Measurements from ENCODE around the gene PRRC1. TPM values are rescaled to one million over a fixed set of nuclear protein-coding genes. Genes with fewer than 3 reads are reported as not detected.
"Not testable (repeated sequence)": the region's sequence is repeated elsewhere in the genome, so short reads cannot be mapped to it uniquely, and the experiment has no call there.

PRRC1 gene
- total RNA-seq, 1 donor from 2014 or later = 32.3 TPM

DNA sequence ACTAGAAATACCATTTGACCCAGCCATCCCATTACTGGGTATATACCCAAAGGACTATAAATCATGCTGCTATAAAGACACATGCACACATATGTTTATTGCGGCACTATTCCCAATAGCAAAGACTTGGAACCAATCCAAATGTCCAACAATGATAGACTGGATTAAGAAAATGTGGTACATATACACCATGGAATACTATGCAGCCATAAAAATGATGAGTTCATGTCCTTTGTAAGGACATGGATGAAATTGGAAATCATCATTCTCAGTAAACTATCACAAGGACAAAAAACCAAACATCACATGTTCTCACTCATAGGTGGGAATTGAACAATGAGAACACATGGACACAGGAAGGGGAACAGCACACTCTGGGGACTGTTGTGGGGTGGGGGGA lies 27.8 kb downstream of the PRRC1 start:
- not testable (repeated sequence) for DNase-seq (ENCODE audit: low read depth in 2 of 2)

DNA sequence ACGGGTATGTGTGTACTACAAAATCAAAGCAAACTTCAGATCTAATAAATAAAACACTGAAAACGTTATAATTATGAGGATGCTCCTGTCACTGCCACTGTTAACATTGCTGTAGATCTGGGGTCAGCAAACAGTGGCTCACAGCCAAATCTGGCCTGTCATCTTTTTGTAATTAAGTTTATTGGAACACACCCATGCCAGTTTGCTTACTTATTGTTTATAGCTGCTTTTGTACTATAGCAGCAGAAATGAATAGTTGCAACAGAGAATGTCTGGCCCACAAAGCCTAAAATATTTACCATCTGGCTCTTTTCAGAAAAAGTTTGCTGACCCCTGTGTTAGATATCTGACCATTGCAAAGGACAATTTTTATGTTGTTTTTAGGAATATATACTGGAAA lies 32.1 kb downstream of the PRRC1 start:
- no peak for DNase-seq (ENCODE audit: low read depth in 2 of 2)

DNA sequence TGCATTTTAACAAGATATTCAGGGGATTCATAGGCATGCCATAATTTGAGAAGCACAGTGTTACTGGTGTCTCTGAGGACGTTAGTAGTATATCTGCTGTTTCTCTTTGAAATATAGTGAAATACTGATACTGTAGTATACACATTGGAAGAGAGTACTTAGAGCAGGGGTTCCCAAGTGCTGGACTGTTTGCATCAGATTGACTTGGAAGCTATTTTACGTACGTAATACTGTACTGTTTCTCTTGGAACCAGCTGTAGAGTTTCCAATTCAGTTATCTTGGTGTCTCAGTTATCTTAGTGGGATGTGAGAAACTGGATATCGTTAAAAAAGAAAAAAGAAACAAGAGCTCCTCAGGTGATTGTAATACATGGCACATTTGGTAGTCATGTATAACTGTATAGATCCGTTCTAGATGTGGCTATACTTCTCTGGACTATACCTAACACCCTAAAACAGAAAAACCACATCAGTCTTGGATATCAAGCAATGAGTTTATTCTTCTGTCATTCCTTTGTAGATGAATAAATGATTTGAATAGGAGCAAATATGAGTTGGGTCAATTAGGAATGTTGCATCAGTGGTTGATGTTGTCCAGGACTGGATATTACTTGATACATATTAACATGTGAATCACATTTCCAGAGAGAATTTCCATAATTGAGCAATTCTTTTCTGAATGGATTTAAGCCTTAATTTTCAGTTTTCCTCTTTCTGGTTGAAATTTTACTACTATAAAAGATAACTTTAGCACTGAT lies 33.4 kb downstream of the PRRC1 start:
- no peak for DNase-seq (ENCODE audit: low read depth in 2 of 2)

DNA sequence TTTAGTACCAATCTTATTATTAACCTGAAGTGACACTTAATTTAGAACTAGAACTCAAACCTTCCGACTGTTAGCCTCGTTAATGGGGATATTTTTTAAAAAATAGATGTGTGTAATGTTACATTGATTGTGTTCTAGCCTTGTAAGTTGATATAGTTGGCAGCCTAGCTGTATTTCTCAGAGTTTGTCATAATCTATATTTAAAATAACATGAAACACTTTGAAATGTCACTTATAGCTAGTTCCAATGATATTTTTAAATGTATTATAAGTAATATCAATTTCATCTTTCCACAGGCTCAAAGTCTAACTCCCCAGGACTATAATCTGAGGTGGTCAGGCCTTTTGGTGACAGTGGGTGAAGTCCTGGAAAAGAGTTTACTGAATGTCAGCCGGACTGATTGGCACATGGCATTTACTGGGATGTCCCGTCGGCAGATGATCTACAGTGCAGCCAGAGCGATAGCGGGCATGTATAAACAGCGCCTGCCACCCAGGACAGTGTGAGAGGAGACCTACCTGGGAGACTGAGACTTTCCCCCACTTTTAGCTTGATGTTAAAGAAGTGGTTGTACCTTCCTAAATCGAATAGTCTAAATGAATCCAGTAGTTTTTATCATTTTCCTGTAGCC lies 34.1 kb downstream of the PRRC1 start:
- DNase-seq (ENCODE audit: low read depth in 2 of 2) = no peak

DNA sequence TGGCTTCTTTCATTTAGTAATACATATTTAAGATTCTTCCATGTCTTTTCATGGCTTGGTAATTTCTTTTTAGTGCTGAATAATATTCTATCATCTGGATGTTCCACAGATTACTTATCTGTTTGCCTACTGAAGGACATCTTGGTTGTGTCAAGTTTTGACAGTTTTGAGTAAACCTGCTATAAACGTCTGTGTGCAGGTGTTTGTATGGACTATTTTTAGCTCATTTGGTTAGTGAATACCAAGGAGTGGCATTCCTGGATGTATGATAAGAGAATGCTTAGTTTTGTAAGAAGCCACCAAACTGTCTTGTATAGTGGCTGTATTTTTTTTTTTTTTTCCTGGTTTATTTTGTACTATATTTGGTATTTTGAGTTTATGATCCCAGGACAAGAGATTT lies 38.4 kb downstream of the PRRC1 start:
- DNase-seq (ENCODE audit: low read depth in 2 of 2) = no peak

DNA sequence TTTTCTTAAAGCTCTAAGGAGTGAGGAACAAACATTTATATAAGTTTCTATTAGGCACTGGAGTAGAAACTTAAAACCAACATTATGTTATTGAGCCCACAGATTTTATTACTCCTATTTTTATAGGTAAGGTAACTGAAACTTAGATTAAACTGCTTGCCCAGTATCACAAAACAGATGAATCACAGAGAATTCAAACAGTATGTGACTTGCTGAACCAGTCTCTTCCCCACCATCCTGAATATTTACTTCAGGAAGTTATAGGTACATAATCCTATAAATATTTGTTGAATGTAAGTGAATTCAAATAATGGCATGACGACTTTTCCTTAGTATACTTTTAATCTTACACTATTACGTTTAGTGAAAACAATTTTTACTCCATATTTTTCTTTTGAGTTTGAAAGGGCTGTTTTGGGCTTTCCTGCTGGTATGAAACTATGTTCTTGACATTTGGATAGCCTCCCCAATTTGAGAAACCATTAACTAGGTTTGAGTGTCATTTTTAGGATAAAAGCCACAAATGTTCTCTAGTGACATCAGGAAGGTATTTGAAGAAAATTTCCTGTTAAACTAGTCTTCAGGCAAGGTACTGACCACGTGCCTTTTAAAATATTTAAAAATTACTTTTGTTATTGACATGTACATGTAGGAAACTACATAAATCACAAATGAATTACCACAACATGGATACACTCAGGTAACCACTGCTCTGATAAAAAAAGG lies 39.3 kb downstream of the PRRC1 start:
- DNase-seq (ENCODE audit: low read depth in 2 of 2) = no peak

DNA sequence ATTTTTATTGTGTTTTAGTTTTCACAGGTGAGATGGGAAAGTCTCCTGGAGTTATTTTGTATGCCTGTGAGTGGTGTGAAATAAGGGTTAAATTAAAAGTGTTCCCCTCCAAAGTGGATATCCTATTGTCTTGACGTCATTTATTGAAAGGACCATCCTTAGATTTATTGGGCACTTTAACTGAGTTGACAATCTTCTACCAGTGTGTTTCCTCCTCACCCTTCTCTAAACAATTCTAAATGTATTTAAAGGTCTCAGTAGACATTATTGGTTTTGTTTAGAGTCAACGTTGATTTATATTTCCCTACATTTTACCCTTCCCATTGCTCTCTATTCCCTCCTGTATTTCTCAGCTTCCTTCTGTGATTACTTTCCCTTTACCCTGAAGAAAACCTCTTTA lies 40.8 kb downstream of the PRRC1 start:
- DNase-seq (ENCODE audit: low read depth in 2 of 2) = no peak

DNA sequence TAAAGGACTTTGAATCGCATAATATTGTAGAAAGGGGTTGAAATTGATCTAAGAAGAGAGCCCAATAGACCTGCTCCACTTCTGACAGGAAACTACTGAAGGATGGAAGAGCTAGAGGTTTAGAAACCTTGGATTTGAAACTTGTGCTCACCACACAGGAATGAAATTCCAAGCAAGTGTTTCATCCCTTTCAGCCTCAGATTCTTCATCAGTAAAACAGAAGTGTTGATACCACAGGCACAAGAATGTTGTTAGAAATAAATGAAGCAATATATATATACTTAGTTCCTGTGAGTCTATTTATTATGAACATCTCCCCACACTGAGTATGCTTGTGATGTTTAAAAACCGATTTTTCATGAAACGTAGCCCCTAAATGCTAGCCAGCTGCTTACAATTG lies 43.8 kb downstream of the PRRC1 start:
- no peak for DNase-seq (ENCODE audit: low read depth in 2 of 2)

DNA sequence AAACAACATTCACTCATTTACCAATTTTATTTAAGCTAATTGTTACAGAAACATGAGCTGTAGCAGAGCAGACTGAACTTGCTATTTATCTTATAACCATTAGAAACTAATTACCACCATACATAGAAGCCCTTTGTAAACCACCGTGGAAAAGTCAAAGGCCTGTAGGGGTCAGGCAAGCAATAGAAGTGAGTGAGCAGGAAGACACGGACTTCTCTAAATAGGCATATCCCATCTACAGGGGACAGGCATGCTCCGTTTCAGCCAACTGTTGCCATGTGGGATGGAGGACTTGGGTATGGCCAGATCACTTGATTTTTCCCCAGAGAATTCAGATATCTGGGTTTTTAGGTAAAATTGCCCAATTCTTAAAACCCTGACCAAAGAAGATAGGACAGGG lies 44.8 kb downstream of the PRRC1 start:
- peak in 1 of 2 donors; percentile 9 for DNase-seq (ENCODE audit: low read depth in 2 of 2)

DNA sequence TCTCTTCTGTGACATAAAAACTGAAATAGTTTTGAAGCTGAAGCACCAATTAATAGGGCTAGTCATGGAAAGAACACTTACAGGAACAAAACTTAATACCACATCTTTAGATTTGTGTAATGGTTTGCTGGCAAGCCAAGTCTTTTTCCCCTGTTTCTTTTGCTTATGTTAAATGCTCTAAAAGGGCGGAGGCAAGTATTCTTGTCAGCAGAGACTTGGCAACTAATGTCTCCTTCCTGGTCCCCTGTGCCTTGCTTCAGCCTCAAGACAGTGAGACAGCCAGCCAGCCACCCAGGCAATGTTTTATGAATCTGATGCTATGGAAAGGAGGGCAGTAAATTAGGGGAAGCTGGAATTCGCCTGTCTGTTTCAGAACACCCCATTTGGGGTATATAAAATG lies 45.7 kb downstream of the PRRC1 start:
- no peak for DNase-seq (ENCODE audit: low read depth in 2 of 2)

DNA sequence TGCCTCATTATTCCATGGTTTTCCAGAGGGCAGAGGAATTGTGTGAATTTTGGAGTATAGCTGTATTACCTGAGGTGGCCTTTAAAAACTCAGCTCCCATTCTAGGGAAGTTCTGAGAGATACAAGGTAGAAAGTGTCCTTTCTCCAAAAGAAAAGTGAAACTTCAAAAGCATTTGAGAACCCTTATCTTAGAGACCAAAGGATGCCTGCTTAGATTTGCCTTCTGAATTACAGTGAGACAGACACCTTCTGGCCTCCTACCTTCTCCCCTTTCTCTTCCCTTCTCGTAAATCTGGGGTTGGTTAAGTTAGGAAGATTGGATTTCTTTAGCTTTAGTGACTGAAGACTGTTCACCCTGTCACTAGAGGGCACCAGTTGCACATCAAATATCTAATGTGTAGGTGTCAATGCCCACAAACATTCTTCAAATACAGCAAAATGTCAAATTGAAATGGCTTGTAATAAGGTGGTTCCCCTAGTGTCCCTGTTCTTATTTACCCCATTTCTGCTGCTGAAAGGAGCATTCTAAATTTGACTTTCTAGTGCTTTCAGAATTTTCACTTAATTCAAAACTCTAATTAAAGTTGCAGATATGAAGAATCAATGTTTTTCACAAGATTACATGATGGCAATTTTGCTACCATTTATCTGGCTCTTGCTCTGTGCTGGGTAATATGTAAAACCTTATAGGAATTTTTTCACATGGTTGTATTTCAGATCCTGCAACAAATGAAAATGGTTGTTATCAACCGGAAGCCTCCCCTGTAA lies 46.7 kb downstream of the PRRC1 start:
- DNase-seq (ENCODE audit: low read depth in 2 of 2) = peak; percentile 58 to 70

DNA sequence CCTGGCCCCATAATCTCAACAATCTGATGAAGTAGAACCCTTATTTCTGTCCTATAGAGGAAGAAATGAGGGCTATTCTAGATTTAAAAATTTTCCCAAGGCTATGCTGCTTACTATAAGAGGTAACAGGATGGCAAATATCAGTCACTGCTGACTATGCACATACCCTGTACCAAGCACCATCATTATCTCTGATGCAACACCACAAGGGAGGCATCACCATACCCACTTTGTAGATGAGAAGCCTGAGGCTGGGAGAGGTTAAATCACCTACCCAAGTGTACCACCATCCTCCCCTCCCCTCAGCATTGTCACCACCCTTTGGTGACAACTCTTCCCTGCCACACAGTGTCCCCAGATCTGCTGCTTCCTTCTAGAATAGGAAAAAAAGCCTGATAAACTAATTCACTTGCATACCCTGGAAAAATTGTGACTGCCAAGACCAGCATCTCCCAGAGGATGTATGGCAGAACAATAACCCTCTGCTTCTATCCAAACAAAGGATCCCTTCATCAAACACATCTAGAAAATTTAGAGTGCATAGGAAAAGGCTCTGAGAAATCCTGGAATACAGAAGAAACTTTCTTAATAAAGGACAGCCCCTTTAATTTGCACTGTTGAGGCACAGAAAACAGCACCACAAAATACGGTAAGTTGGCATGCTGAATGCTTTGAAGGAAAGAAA lies 48.3 kb downstream of the PRRC1 start:
- DNase-seq (ENCODE audit: low read depth in 2 of 2) = no peak

DNA sequence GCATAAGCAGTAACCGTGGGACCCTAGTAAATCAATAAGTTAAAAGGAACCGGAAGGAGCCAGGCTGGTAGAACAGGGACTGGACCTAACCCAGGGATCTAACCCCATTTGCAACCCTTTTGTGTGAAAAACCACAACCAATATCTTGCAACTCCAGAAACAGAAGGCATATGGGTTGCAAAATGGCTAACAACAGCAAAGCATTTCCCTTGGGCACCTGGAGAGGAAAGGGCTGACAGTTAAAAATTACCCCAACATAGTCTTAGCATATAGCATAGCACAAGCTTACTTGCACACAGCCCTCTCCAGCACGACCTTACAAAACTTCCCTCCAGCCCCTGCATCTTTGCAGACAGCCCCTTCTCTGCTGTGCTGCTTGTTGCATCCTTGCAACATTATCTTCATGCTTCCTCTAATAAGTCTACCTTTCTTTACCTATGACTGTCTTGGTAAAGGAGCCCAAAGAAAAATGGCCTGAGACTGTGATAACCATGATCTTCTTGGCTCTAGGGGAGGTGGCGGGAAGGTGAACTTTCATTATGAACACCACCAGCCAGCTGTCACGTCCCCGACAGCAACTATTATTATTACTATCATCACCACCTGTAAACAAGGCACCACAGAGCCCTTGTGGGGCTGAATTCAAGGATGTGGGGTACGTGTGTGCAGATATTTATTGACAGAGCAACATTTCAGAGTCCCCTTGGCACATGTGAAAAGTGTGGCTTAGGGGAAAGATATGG lies 49.8 kb downstream of the PRRC1 start:
- DNase-seq (ENCODE audit: low read depth in 2 of 2) = no peak

DNA sequence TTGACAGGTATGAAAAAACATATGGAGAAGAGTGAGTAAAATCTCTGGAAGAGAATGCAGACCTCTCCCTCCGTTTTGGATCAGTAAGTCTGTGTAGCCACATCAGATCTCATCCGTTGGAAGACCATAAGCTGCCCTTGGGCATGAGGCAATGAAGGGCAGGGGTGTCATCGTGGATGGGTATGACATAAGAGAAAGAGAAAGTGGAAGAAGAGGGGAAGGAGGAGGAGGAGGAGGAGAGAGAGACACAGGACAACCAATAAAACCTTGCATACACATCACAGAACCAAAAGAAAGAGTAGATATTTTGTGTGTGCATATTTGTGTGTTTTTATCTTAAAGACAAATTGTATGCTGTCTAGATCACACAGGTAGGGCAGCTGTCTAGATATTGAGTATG lies 50.7 kb downstream of the PRRC1 start:
- no peak for DNase-seq (ENCODE audit: low read depth in 2 of 2)

DNA sequence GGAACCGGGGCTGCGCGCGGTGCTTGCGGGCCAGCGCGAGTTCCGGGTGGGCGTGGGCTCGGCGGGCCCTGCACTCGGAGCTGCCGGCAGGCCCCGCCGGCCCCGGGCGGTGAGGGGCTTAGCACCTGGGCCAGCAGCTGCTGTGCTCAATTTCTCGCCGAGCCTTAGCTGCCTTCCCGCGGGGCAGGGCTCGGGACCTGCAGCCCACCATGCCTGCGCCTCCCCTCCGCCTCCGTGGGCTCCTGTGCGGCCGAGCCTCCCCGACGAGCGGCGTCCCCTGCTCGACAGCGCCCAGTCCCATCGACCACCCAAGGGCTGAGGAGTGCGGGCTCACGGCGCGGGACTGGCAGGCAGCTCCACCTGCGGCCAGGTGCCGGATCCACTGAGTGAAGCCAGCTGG lies 52.0 kb downstream of the PRRC1 start:
- DNase-seq (ENCODE audit: low read depth in 2 of 2) = not testable (repeated sequence)

DNA sequence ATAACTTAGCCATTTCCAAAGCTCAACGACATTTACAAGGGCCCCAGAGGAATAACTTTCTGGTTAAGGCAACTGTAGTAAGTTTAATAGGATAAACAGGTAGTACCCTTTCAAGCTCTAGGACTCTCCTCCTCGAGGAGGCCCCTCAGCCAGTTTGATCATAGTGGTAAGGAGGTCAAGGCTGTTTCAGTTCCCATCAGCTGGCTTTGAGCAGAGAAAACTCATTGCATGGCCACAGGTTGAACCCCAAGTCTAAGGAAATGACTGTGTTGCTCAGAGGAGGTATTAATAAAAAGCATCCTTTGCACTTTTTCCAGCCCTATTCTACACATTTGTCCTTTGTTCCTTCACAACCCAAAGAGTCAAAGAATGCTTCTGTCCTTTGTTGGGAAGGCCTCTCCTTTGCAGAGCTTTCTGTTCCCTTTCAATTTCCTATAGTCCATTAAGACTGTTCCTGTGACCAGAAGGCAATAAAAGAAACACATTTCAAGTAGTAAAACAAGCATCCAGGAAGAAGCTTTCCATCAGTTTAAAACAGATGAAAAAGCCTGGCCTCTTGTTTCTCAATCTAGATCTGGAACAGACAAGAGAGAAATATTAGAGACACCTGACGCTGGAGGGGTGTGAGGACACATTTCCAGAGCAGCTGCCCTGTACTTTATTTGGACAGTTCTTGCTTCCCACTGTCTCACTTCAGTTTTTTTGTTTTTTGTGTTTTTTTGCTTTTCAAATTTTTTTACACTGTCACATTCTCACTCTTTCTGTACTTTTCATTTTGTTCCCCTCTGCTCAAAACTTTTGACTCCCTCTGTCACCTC lies 54.1 kb downstream of the PRRC1 start:
- DNase-seq (ENCODE audit: low read depth in 2 of 2) = no peak

DNA sequence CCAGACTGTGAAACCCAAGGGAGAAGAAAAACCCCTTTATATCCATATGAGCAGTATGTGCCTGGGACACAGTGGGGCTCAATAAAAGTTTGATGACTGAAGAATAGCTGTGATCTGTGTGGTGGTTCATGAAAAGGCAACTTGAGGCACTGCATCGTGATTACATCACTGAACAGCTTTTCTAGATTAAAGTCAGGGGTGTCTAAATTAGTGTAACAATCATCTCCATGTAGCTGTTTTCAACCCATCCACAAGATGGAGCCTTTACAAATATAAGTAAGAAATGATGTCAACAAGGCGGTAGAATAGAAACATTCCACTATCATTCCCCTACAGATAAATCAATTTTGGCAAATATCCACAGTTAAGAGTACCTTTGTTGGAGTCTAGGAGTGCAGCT lies 55.5 kb downstream of the PRRC1 start:
- DNase-seq (ENCODE audit: low read depth in 2 of 2) = no peak

DNA sequence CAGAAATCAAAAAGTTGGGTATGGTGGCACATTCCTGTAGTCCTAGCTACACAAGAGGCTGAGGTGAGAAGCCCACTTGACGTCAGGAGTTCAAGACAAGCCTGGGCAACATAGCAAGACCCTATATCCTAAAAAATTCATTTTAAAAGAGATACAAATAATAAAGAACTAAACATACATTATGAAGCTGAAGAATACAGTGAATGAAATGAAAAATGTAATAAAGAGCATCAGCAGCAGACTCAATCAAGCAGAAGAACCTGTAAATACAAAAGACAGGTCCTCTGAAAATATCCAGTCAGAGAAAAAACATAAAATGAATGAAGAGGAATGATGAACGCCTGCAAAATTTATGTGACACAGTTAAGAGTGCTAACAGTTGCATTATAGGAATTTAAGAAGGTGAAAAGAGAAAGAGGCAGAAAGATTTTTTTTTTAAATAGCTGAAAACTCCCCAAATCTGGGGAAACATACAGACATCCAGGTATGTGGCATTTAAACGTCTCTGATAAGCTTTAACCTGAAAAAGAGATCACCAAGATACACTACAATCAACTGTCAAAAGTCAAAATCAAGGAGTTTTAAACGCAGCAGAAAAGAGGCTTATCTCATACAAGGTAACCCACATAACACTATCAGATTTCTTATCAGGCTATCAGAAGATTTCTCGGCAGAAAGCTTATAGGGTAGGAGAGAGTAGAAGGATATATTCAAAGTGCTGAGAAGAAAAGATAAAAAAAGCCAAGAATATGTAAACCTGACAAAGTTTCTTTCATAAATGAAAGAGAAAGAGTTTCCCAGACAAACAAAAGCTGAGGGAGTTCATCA lies 57.6 kb downstream of the PRRC1 start:
- DNase-seq (ENCODE audit: low read depth in 2 of 2) = no peak

DNA sequence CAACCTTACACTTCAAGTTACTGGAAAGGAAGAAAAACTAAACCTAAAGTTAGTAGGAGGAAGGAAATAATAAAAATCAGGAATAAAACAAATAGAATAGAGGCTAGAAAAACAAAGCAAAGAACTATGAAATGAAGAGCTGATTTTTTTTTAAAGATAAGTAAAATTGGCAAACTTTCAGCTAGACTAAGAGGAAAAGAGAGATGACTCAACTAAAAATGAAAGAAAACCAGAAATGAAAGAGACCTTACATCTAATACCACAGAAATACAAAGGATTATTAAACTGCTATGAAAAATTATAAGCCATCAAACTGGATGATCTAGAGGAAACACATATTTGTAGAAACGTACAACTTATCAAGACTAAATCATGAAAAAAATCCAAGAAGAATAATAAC lies 60.0 kb downstream of the PRRC1 start:
- peak in 1 of 2 donors; percentile 34 for DNase-seq (ENCODE audit: low read depth in 2 of 2)
